LHCN-M2 (cell line): ENCODE measurements around the gene STARD7. TPM values are rescaled to one million over a fixed set of nuclear protein-coding genes. Genes with fewer than 3 reads are reported as not detected.
A peak's percentile ranks its signal among the peaks of the same experiment; 100 is the strongest.
"Not testable (repeated sequence)": the region's sequence is repeated elsewhere in the genome, so short reads cannot be mapped to it uniquely, and the experiment has no call there.

Experiments used
- DNase-seq: peaks from one replicate; pipeline ENCODE4 v3.0.0-alpha.2; 2012; ENCODE audit warnings: low read depth
- total RNA-seq: library from RNA; depleted of rRNA; stranded (reverse); fragments of >200 nt; gene quantifications from 2 replicates; pipeline ENCODE4 v1.2.3, GENCODE V29; 2014

Gene STARD7
- total RNA-seq, 1 experiment from 2014 or later: 168 TPM

GRCh38 chr2:96236882-96237281, 28.3 kb upstream of the STARD7 start:
- DNase-seq: no peak

GRCh38 chr2:96233880-96234316, 25.3 kb upstream of the STARD7 start:
- no peak for DNase-seq

- no peak for DNase-seq
Observed at GRCh38 chr2:96233436-96233835, 24.8 kb upstream of the STARD7 start.

GRCh38 chr2:96231316-96231715, 22.7 kb upstream of the STARD7 start:
- no peak for DNase-seq

- DNase-seq: no peak
Observed at GRCh38 chr2:96225016-96225533, 16.4 kb upstream of the STARD7 start.

GRCh38 chr2:96221106-96221505, 12.5 kb upstream of the STARD7 start:
- DNase-seq: not testable (repeated sequence)

- DNase-seq: not testable (repeated sequence)
Observed at GRCh38 chr2:96219959-96220358, 11.3 kb upstream of the STARD7 start.

GRCh38 chr2:96218508-96219131, 10.0 kb upstream of the STARD7 start:
- DNase-seq: no peak

- no peak for DNase-seq
Observed at GRCh38 chr2:96214554-96214953, 5.9 kb upstream of the STARD7 start.

- no peak for DNase-seq
Observed at GRCh38 chr2:96213379-96213778, 4.8 kb upstream of the STARD7 start.

GRCh38 chr2:96212339-96212738, 3.7 kb upstream of the STARD7 start:
- DNase-seq: no peak

- DNase-seq: no peak
Observed at GRCh38 chr2:96209729-96210085, 1.1 kb upstream of the STARD7 start.

GRCh38 chr2:96209011-96209728, 543 bp upstream of the STARD7 start:
- no peak for DNase-seq

GRCh38 chr2:96207774-96208142, 869 bp downstream of the STARD7 start:
- no peak for DNase-seq

GRCh38 chr2:96207073-96207773, 1.4 kb downstream of the STARD7 start:
- DNase-seq: no peak

GRCh38 chr2:96205888-96206287, 2.7 kb downstream of the STARD7 start:
- peak; percentile 26 for DNase-seq

- peak; percentile 40 for DNase-seq
Observed at GRCh38 chr2:96204836-96205624, 3.6 kb downstream of the STARD7 start.

- DNase-seq: no peak
Observed at GRCh38 chr2:96203130-96204028, 5.2 kb downstream of the STARD7 start.

GRCh38 chr2:96202152-96202854, 6.3 kb downstream of the STARD7 start:
- peak; percentile 51 for DNase-seq

GRCh38 chr2:96201338-96201737, 7.3 kb downstream of the STARD7 start:
- DNase-seq: no peak
